Dedifferentiated amniotic fluid mesenchymal stem cell (primary cell): ENCODE measurements around the gene DAND5.
"Not testable (repeated sequence)": the region's sequence is repeated elsewhere in the genome, so short reads cannot be mapped to it uniquely, and the experiment has no call there.

Source experiments
- DNase-seq: peaks from one replicate; pipeline ENCODE4 v3.0.0-alpha.2; 2016; ENCODE audit errors: extremely low spot score

DAND5 gene

GRCh38 chr19:12945479-12946091, 23.8 kb upstream of the DAND5 start, which contains the start of gene RAD23A:
Gene RAD23A, plus strand, starts transcription at chr19:12945862. Its CDS starts 87 bp downstream, at chr19:12945949.
- DNase-seq = peak; percentile 97

- DNase-seq = peak; percentile 88
Observed at GRCh38 chr19:12946092-12946721, 23.2 kb upstream of the DAND5 start.

GRCh38 chr19:12946731-12947496, 22.5 kb upstream of the DAND5 start:
- DNase-seq = no peak

- DNase-seq = no peak
Observed at GRCh38 chr19:12947702-12948611, 21.4 kb upstream of the DAND5 start.

GRCh38 chr19:12948612-12949362, 20.6 kb upstream of the DAND5 start:
- DNase-seq = no peak

- DNase-seq = no peak
Observed at GRCh38 chr19:12949363-12950283, 19.8 kb upstream of the DAND5 start.

- DNase-seq = not testable (repeated sequence)
Observed at GRCh38 chr19:12952050-12952449, 17.3 kb upstream of the DAND5 start.

- peak; percentile 73 for DNase-seq
Observed at GRCh38 chr19:12952488-12953137, 16.8 kb upstream of the DAND5 start.

- DNase-seq = no peak
Observed at GRCh38 chr19:12953138-12953798, 16.1 kb upstream of the DAND5 start.

- DNase-seq = no peak
Observed at GRCh38 chr19:12953799-12954611, 15.4 kb upstream of the DAND5 start.

- DNase-seq = no peak
Observed at GRCh38 chr19:12954612-12954962, 14.8 kb upstream of the DAND5 start.

- DNase-seq = not testable (repeated sequence)
Observed at GRCh38 chr19:12955575-12955974, 13.8 kb upstream of the DAND5 start.

- no peak for DNase-seq
Observed at GRCh38 chr19:12955996-12956395, 13.4 kb upstream of the DAND5 start.

GRCh38 chr19:12956446-12957388, 12.7 kb upstream of the DAND5 start, which contains the start of gene GADD45GIP1:
Gene GADD45GIP1, minus strand, starts transcription at chr19:12957223. Its CDS starts 11 bp downstream, at chr19:12957212.
- peak; percentile 50 for DNase-seq

- DNase-seq = not testable (repeated sequence)
Observed at GRCh38 chr19:12957389-12957952, 11.9 kb upstream of the DAND5 start.

- no peak for DNase-seq
Observed at GRCh38 chr19:12959481-12959880, 9.9 kb upstream of the DAND5 start.
